Stimulated activated CD4-positive, alpha-beta T cell treated with anti-CD3 and anti-CD28 coated beads, TNF-alpha, amount 100 ng/mL, for 48 hours (primary cell): ENCODE measurements around the gene ZNF181.

Experiments used
- DNase-seq, 3 donors: peaks; one replicate each; pipeline ENCODE4 v3.0.0-alpha.2; 2020; ENCODE audit warnings: low read depth in 3 of 3

ZNF181 gene

GRCh38 chr19:34759218-34759917 lies 25.3 kb downstream of the ZNF181 start:
- DNase-seq, result no peak

- no peak for DNase-seq
Observed at GRCh38 chr19:34766386-34766785, 32.3 kb downstream of the ZNF181 start.

- DNase-seq, result no peak
Observed at GRCh38 chr19:34767951-34768350, 33.9 kb downstream of the ZNF181 start.

DNA sequence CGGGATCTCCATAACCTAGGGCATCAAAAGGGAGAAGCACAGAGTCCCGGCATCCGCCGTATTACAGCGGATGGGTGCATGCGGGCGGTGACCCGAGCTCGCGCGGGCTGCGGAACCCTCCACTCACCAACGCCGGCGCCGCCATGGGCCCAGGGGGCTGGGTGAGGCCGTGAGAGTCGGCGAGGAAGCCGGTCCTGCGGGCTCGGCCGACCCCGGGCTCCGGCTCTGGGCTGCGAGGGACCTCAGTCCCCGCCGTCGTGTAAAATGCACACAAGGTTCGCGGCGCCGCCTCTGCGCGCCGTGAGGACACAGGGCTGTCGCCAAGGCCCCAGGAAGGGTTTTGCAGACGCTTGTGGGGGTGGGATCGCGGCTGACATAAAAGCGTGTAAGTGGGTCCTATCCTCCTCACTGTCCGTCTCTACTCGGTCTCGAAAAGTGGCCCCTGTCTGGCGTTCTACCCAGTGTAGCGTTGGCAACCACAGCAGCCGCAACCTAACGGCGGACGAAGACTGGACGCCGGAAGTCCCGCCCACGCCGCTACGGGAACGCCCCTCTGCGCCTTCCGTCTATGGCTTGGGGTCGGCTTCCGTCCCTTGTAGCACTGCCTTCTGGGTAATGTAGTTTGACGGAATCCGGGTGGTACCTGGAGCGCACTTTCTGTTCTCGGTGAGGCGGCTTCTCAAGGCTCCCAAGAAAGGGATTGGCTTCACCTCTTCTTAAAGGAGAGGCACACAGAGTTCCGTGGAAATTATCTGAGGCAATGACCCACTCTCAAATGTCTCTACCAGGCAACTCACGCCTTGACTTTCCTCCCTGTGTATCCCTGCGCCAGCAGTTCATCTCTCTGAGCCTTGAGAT lies 38.9 kb downstream of the ZNF181 start, which contains the start of gene ZNF599:
TSS of gene ZNF599 (minus strand) at position 519 of the 858 bp plus-strand sequence. CDS start at position 145, 374 bp downstream.
- peak; percentile 80 to 88 (median 81) for DNase-seq

DNA sequence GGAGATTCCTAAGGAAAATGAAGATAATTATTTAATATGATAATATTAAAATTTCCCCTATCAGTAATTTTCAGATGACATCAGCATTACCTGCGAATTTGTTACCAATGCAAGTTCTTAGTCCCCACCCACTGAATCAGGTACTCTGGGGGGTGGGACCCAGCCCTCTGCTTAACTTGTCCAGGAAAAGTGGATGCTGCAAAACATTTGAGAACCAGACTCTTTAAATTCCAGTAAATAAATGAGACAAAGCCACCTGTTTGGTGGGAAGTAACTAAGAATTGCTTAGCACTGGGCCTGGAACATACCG lies 39.5 kb downstream of the ZNF181 start:
- no peak for DNase-seq

GRCh38 chr19:34774857-34775256 lies 40.8 kb downstream of the ZNF181 start:
- DNase-seq, result no peak

DNA sequence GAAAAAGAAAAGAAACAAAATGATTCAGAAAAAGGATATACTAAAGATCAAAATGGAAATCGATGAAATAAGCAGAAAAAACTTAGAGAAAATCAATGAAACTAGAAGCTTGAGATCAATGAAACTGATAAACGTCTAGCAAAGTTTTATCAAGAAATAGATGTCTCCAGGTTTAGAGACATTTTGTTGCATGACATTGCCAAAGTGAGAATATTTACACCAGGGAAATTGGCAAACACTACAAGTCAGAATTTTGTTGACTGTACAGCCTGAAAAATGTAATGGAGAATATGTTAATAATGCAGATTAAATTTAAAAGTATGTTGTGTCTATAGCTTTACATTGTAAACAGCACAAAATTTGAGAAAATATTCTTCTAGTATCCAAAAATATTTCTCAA lies 44.3 kb downstream of the ZNF181 start:
- no peak for DNase-seq

DNA sequence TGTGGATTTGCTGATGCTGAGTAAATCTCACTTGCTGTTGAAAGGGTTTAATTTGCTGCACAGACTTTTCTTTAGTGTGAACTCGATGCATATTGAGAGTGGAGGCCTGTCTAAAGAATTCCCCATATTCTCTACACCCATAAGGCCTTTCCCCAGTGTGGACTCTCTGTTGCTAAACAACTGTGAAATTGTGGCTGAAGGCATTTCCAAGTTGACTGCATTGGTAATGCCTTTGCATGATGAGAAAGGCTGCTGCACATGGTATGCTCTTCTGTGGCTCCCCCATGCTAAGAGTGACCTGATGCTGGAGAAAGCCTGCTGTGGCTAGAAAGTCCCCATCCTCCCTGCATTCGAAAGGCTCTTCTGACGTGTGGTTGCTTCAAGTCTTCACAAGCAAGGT lies 45.6 kb downstream of the ZNF181 start:
- no peak for DNase-seq

DNA sequence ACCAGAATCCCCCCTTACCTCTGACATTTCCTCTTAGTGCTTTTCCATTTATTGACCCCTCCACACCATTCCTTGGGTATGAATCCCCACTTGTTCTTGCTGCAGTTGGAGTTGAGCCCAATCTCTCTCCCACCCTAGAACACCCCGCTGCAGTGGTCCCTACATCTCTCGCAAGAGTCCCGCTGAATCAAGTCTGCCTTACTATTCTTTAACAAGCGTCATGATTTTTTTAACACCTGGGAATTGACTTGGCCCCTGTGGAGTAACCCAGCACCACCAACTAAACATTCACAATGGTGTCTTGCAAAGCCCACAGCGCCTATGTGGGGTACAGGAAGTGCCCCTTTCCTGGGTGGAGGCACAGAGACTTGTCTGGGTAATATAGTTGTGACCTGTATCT lies 52.2 kb downstream of the ZNF181 start:
- no peak for DNase-seq

- DNase-seq, result no peak
Observed at GRCh38 chr19:34787059-34787824, 53.2 kb downstream of the ZNF181 start.

DNA sequence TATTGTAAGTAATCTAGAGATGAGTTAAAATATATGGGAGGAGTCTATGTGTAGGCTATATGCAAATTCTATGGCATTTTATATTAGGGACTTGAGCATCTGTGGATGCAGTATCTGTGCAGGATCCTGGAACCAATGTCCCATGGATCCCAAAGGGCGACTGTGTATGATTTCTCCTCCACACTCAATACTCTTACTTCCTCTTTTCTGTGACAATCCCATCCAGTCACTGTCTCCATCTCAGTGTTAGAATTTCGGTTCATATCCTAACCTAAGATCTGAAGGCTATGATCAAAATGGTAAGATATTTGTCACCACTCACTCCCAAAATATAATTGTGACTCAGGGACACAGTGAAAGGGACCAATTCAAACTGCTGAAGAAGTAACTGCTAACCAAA lies 54.0 kb downstream of the ZNF181 start:
- DNase-seq, result no peak

DNA sequence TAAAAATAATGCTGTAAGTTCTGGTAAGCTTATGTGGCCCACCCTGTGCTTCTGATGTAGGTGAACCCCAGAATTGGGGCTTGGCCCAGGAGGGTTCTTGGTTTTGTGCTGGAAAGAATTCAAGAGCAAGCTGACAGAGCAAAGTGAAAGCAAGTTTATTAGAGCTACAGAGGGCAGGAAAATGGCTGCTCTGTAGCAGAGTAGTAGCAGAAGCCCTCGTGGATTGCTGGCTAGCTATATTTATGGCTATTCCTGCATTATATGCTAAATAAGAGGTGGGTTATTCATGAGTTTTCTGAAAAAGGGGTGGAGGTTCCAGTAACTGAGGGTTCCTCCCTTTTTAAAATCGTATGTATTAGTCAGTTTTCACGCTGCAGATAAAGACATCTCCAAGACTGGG lies 59.5 kb downstream of the ZNF181 start:
- no peak for DNase-seq

DNA sequence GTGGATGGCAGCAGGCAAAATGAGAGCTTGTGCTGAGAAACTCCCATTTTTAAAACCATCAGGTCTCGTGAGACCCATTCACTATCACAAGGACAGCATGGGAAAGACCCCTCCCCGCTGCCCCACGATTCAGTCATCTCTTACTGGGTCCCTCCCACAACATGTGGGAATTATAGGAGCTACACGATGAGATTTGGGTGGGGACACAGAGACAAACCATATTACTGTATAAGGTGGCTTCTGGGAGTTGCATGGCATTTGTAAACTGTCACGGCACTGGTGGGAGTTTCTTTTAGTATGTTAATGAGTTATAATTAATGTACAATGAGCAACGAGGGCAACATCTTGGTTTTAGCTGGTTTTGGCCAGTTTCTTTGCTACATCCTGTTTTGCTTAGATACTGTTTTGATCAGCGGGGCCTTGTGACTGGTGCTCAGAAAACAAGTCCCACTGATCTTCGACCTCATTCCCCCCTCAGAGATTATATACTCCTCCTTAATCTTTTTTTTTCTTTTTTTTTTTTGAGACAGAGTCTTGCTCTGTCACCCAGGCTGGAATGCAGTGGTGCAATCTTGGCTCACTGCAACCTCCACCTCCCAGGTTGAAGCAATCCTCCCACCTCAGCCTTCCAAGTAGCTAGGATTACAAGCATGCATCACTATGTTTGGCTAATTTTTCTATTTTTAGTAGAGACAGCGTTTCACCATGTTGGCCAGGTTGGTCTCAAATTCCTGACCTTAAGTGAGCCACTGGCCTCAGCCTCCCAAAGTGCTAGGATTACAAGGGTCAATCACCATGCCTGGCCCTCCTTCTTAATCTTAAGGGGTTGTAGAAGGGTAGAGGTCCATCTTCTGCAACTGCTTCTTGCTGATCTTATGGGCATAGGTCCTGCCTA lies 60.3 kb downstream of the ZNF181 start:
- DNase-seq, result no peak
